HEK293 (cell line): Measurements from ENCODE around the gene CACNG3.

Source experiments
- CTCF ChIA-PET: fragments of 350-600 bp; formaldehyde crosslinking; extraction: SDS; loops from one replicate; lab custom pipeline; 2021; ENCODE audit warnings: antibody characterized with exemption; lab: Yijun Ruan, JAX
- POLR2A ChIA-PET: fragments of 300-600 bp; formaldehyde crosslinking; extraction: SDS; loops from one replicate; lab custom pipeline; 2020; ENCODE audit warnings: antibody characterized with exemption, inconsistent platforms; lab: Yijun Ruan, JAX
- H3K27ac ChIP-seq: fragments of 200-500 bp; sonication (Bioruptor generic); 2 replicates; pipeline ENCODE4 v1.5.1; 2014; ENCODE audit warnings: low read depth, low read length, control low read depth, inconsistent platforms; ENCODE audit errors: extremely low read depth
- H3K36me3 ChIP-seq, 2 experiments: fragments of 200-500 bp in 1 of 2; sonication (Bioruptor generic) in 1 of 2; 1 replicate in 1 of 2; 2 replicates in 1 of 2; pipeline ENCODE4 v1.5.1; 2014 to 2017; ENCODE audit warnings: inconsistent platforms in 2 of 2, low read length in 2 of 2; ENCODE audit not compliant: control insufficient read depth in 2 of 2, insufficient read depth in 1 of 2
- H3K4me1 ChIP-seq: fragments of 200-500 bp; sonication (Bioruptor generic); 2 replicates; pipeline ENCODE4 v1.5.1; 2014; ENCODE audit warnings: mild to moderate bottlenecking, low read length, inconsistent platforms; ENCODE audit not compliant: control insufficient read depth, insufficient read depth
- H3K4me3 ChIP-seq: 2 replicates; pipeline ENCODE4 v1.5.1; 2011; ENCODE audit warnings: low read depth, mild to moderate bottlenecking, control low read depth, low read length, moderate library complexity
- H3K9me3 ChIP-seq: fragments of 200-500 bp; sonication (Bioruptor generic); 2 replicates; pipeline ENCODE4 v1.5.1; 2014; ENCODE audit warnings: low read depth, low read length, inconsistent platforms; ENCODE audit not compliant: control insufficient read depth, insufficient read depth
- BCL6B ChIP-seq: fragments of 450-650 bp; formaldehyde crosslinking; IDR thresholded peaks from 2 replicates; pipeline ENCODE4 v1.5.1; 2017; ENCODE audit warnings: missing biosample characterization, missing genetic modification characterization
- GLIS2 ChIP-seq: fragments of 450-650 bp; formaldehyde crosslinking; IDR thresholded peaks from 2 replicates; pipeline ENCODE4 v1.5.1; 2016; ENCODE audit warnings: missing biosample characterization, missing genetic modification characterization
- KLF17 ChIP-seq: fragments of 450-650 bp; formaldehyde crosslinking; IDR thresholded peaks from 2 replicates; pipeline ENCODE4 v1.5.1; 2016; ENCODE audit warnings: missing biosample characterization, missing genetic modification characterization
- KLF8 ChIP-seq: fragments of 450-650 bp; formaldehyde crosslinking; IDR thresholded peaks from 2 replicates; pipeline ENCODE4 v1.5.1; 2016; ENCODE audit warnings: missing biosample characterization, missing genetic modification characterization
- OSR2 ChIP-seq: fragments of 450-650 bp; formaldehyde crosslinking; IDR thresholded peaks from 2 replicates; pipeline ENCODE4 v1.5.1; 2016; ENCODE audit warnings: missing biosample characterization, missing genetic modification characterization
- TCF7L2 ChIP-seq: IDR thresholded peaks from 2 replicates; pipeline ENCODE4 v1.6.1; 2011; ENCODE audit warnings: low read depth, mild to moderate bottlenecking, inconsistent platforms, low read length, moderate library complexity, borderline replicate concordance
- ZBTB10 ChIP-seq: fragments of 450-650 bp; formaldehyde crosslinking; IDR thresholded peaks from 2 replicates; pipeline ENCODE4 v1.5.1; 2016; ENCODE audit warnings: missing biosample characterization, missing genetic modification characterization
- ZBTB20 ChIP-seq: fragments of 450-650 bp; formaldehyde crosslinking; IDR thresholded peaks from 2 replicates; pipeline ENCODE4 v1.5.1; 2016; ENCODE audit warnings: missing biosample characterization, missing genetic modification characterization
- ZFP41 ChIP-seq: fragments of 450-650 bp; formaldehyde crosslinking; IDR thresholded peaks from 2 replicates; pipeline ENCODE4 v1.5.1; 2016; ENCODE audit warnings: missing biosample characterization, missing genetic modification characterization, borderline replicate concordance
- ZNF2 ChIP-seq: fragments of 450-650 bp; formaldehyde crosslinking; IDR thresholded peaks from 2 replicates; pipeline ENCODE4 v1.5.1; 2016; ENCODE audit warnings: missing biosample characterization, missing genetic modification characterization
- ZNF202 ChIP-seq: fragments of 450-650 bp; formaldehyde crosslinking; IDR thresholded peaks from 2 replicates; pipeline ENCODE4 v1.5.1; 2016; ENCODE audit warnings: missing biosample characterization, missing genetic modification characterization, borderline replicate concordance
- ZNF280C ChIP-seq: fragments of 450-650 bp; formaldehyde crosslinking; IDR thresholded peaks from 2 replicates; pipeline ENCODE4 v1.5.1; 2016; ENCODE audit warnings: missing biosample characterization, missing genetic modification characterization
- ZNF366 ChIP-seq: fragments of 450-650 bp; formaldehyde crosslinking; conservative IDR thresholded peaks from 2 replicates; pipeline ENCODE4 v1.5.1; 2016; ENCODE audit warnings: missing biosample characterization, missing genetic modification characterization
- ZNF449 ChIP-seq: fragments of 450-650 bp; formaldehyde crosslinking; IDR thresholded peaks from 2 replicates; pipeline ENCODE4 v1.5.1; 2017; ENCODE audit warnings: missing biosample characterization, mild to moderate bottlenecking, missing genetic modification characterization, moderate library complexity
- ZNF48 ChIP-seq: fragments of 450-650 bp; formaldehyde crosslinking; IDR thresholded peaks from 2 replicates; pipeline ENCODE4 v1.5.1; 2016; ENCODE audit warnings: missing biosample characterization, missing genetic modification characterization
- ZNF530 ChIP-seq: fragments of 450-650 bp; formaldehyde crosslinking; IDR thresholded peaks from 2 replicates; pipeline ENCODE4 v1.5.1; 2016; ENCODE audit warnings: low read depth, missing biosample characterization, missing genetic modification characterization
- ZNF561 ChIP-seq: fragments of 450-650 bp; IDR thresholded peaks from 2 replicates; pipeline ENCODE4 v1.5.1; 2018; ENCODE audit warnings: missing biosample characterization, missing genetic modification characterization, borderline replicate concordance
- ZNF580 ChIP-seq: fragments of 450-650 bp; formaldehyde crosslinking; IDR thresholded peaks from 2 replicates; pipeline ENCODE4 v1.5.1; 2016; ENCODE audit warnings: missing biosample characterization, missing genetic modification characterization
- ZNF621 ChIP-seq: fragments of 450-650 bp; formaldehyde crosslinking; IDR thresholded peaks from 2 replicates; pipeline ENCODE4 v1.5.1; 2017; ENCODE audit warnings: missing biosample characterization, missing genetic modification characterization
- ZNF639 ChIP-seq: fragments of 450-650 bp; formaldehyde crosslinking; IDR thresholded peaks from 2 replicates; pipeline ENCODE4 v1.5.1; 2016; ENCODE audit warnings: missing biosample characterization, missing genetic modification characterization
- ZNF677 ChIP-seq: fragments of 450-650 bp; IDR thresholded peaks from 2 replicates; pipeline ENCODE4 v1.5.0; 2018; ENCODE audit warnings: missing biosample characterization, mild to moderate bottlenecking, missing genetic modification characterization, moderate library complexity
- ZNF701 ChIP-seq: fragments of 450-650 bp; formaldehyde crosslinking; IDR thresholded peaks from 2 replicates; pipeline ENCODE4 v1.5.1; 2016; ENCODE audit warnings: missing biosample characterization, missing genetic modification characterization
- ZNF843 ChIP-seq: fragments of 450-650 bp; formaldehyde crosslinking; IDR thresholded peaks from 2 replicates; pipeline ENCODE4 v1.5.1; 2016; ENCODE audit warnings: missing biosample characterization, missing genetic modification characterization

Gene CACNG3

GRCh38 chr16:24332178-24332577 is 76.0 kb downstream of the CACNG3 start (continued):
- no peak for TF ChIP-seq ZNF639
- TF ChIP-seq ZNF202 (tag by site-specific recombination) = no peak
- TF ChIP-seq ZNF561 (tag by site-specific recombination) = no peak
- no peak for TF ChIP-seq ZNF580 (tag by site-specific recombination)
- no peak for TF ChIP-seq ZNF280C (tag by site-specific recombination)
- TF ChIP-seq GLIS2 = no peak
- no peak for TF ChIP-seq ZNF2 (tag by site-specific recombination)
- TF ChIP-seq ZNF366 = no peak
- TF ChIP-seq ZNF530 (tag by site-specific recombination) = no peak
- TF ChIP-seq ZNF621 (tag by site-specific recombination) = no peak
- no peak for TF ChIP-seq ZNF449 (tag by site-specific recombination)

GRCh38 chr16:24332582-24333090 is 76.5 kb downstream of the CACNG3 start:
- CTCF ChIA-PET = no interaction called here
- POLR2A ChIA-PET = no interaction called here
- Histone ChIP-seq H3K4me1 (no peaks in the 10 kb centered on the region), H3K4me3 (no peak overlapping the region), H3K9me3 (no peaks in the 10 kb centered on the region), H3K36me3 (no peaks in the 10 kb centered on the region), H3K27ac (no peak overlapping the region)
- TF ChIP-seq KLF17 (tag by site-specific recombination) (no peak), ZNF48 (tag by site-specific recombination) (no peak), ZFP41 (tag by site-specific recombination) (no peak), ZBTB10 (tag by site-specific recombination) (no peak), BCL6B (tag by site-specific recombination) (no peak), TCF7L2 (no peak), ZNF701 (tag by site-specific recombination) (no peak), ZNF677 (tag by site-specific recombination) (no peak), ZBTB20 (tag by site-specific recombination) (no peak), KLF8 (no peak), OSR2 (no peak), ZNF843 (no peak)
